Chondrocyte (in vitro differentiated cells): Measurements from ENCODE around the gene RFX4. TPM values are rescaled to one million over a fixed set of nuclear protein-coding genes. Genes with fewer than 3 reads are reported as not detected.

Experiments used
- DNase-seq: peaks from one replicate; pipeline ENCODE4 v3.0.0; 2021; ENCODE audit warnings: mixed read lengths, low spot score
- H3K27ac Mint-ChIP-seq: one replicate; pipeline ENCODE4 v1.8.0; 2021; ENCODE audit warnings: mild to moderate bottlenecking, moderate library complexity, mixed read lengths; ENCODE audit not compliant: unreplicated experiment
- H3K27me3 Mint-ChIP-seq: 2 replicates; pipeline ENCODE4 v1.8.0; 2021; ENCODE audit warnings: low read depth, mixed read lengths
- H3K36me3 Mint-ChIP-seq: 2 replicates; pipeline ENCODE4 v1.8.0; 2021; ENCODE audit warnings: low read depth, mixed read lengths
- H3K4me1 Mint-ChIP-seq: 2 replicates; pipeline ENCODE4 v1.8.0; 2021; ENCODE audit warnings: low read depth, mild to moderate bottlenecking, mixed read lengths
- H3K4me3 Mint-ChIP-seq: one replicate; pipeline ENCODE4 v1.8.0; 2021; ENCODE audit warnings: mild to moderate bottlenecking, moderate library complexity, mixed read lengths; ENCODE audit not compliant: unreplicated experiment
- H3K9me3 Mint-ChIP-seq: 2 replicates; pipeline ENCODE4 v1.8.0; 2021; ENCODE audit warnings: low read depth, mixed read lengths
- CTCF ChIP-seq: fragments of 200-600 bp; sonication (generic); IDR thresholded peaks from 2 replicates; pipeline ENCODE4 v1.5.0; 2021; ENCODE audit warnings: antibody characterized with exemption, mild to moderate bottlenecking, moderate library complexity
- total RNA-seq: library from RNA; stranded (reverse); gene quantifications from 3 replicates; pipeline ENCODE4 v1.2.1, GENCODE V29; 2021

RFX4 gene
- total RNA-seq, 1 donor from 2014 or later: not detected

DNA sequence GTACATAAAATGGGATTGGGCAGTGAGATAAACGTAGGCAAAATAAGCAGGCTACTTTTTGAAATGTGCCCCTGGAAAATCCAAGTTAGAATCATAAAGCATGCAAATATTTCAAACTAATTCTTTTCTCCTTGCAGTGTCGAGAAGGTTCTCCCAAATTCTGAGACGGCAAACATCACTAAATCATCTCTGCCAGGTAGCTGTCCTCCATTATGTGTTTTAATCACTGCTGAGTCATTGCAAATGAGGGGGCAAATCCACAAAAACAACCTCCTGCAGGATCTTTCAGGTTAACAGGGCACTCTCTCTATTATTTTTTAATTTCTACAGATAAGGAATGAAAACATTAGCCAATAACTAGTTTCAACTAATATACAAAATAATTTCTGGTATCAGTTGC is 128.5 kb downstream of the RFX4 start:
- Mint-ChIP-seq H3K4me1 (no peaks in the 10 kb centered on the region), H3K4me3 (no peak overlapping the region), H3K27ac (no peak overlapping the region), H3K36me3 (no peaks in the 10 kb centered on the region), H3K27me3 (peaks cover 8% of the 10 kb centered on the region), H3K9me3 (no peaks in the 10 kb centered on the region)
- DNase-seq: no peak
- TF ChIP-seq CTCF: no peak

- no peaks in the 10 kb centered on the region for H3K9me3 Mint-ChIP-seq
- no peaks in the 10 kb centered on the region for H3K36me3 Mint-ChIP-seq
- no peak for DNase-seq
- no peaks in the 10 kb centered on the region for H3K4me1 Mint-ChIP-seq
- no peak for TF ChIP-seq CTCF
- no peak overlapping the region for H3K27ac Mint-ChIP-seq
- H3K27me3 Mint-ChIP-seq: peaks cover 8% of the 10 kb centered on the region
- no peak overlapping the region for H3K4me3 Mint-ChIP-seq
Measured at GRCh38 chr12:106712768-106713167, 130.0 kb downstream of the RFX4 start.

GRCh38 chr12:106714926-106715325 is 132.1 kb downstream of the RFX4 start:
- Mint-ChIP-seq H3K27me3 (peaks cover 8% of the 10 kb centered on the region), H3K4me1 (no peaks in the 10 kb centered on the region), H3K27ac (no peak overlapping the region), H3K9me3 (no peaks in the 10 kb centered on the region), H3K4me3 (no peak overlapping the region), H3K36me3 (no peaks in the 10 kb centered on the region)
- no peak for TF ChIP-seq CTCF
- no peak for DNase-seq

- Mint-ChIP-seq H3K4me1 (no peaks in the 10 kb centered on the region), H3K4me3 (no peak overlapping the region), H3K36me3 (no peaks in the 10 kb centered on the region), H3K9me3 (no peaks in the 10 kb centered on the region), H3K27ac (no peak overlapping the region), H3K27me3 (peaks cover 2% of the 10 kb centered on the region)
- no peak for TF ChIP-seq CTCF
- no peak for DNase-seq
Measured at GRCh38 chr12:106715582-106715981, 132.8 kb downstream of the RFX4 start.

GRCh38 chr12:106717673-106718072 is 134.9 kb downstream of the RFX4 start:
- Mint-ChIP-seq H3K9me3 (no peaks in the 10 kb centered on the region), H3K36me3 (no peaks in the 10 kb centered on the region), H3K4me3 (no peak overlapping the region), H3K4me1 (no peaks in the 10 kb centered on the region), H3K27ac (no peak overlapping the region), H3K27me3 (no peaks in the 10 kb centered on the region)
- DNase-seq: no peak
- no peak for TF ChIP-seq CTCF
